Suprapubic skin (tissue), 4 donors: ENCODE data around the gene SEL1L3.

Experiments used
- CTCF ChIP-seq, 2 donors: fragments of 200-600 bp in 1 of 2; fragments of 450-650 bp in 1 of 2; sonication (generic) in 1 of 2; IDR thresholded peaks; one replicate each; pipeline ENCODE4 v1.5.1; 2016 to 2019; ENCODE audit warnings: antibody characterized with exemption in 2 of 2, mild to moderate bottlenecking in 1 of 2, moderate library complexity in 1 of 2
- POLR2A ChIP-seq, 2 donors: fragments of 450-650 bp; IDR thresholded peaks; one replicate each; pipeline ENCODE4 v1.6.1; 2017; ENCODE audit warnings: antibody characterized with exemption in 2 of 2, mild to moderate bottlenecking in 2 of 2, moderate library complexity in 2 of 2
- POLR2AphosphoS5 ChIP-seq, 3 donors: sonication (generic); formaldehyde crosslinking; IDR thresholded peaks; one replicate each; pipeline ENCODE4 v1.6.1; 2017; ENCODE audit warnings: antibody characterized with exemption in 3 of 3

GRCh38 chr4:25827897-25828296 is 34.9 kb downstream of the SEL1L3 start:
- TF ChIP-seq CTCF (IDR thresholded peaks at IDR 0.05) = no peak
- TF ChIP-seq POLR2A (IDR thresholded peaks at IDR 0.05) = no peak
- TF ChIP-seq POLR2AphosphoS5 (IDR thresholded peaks at IDR 0.05) = no peak
